IMR-90 (cell line): ENCODE data around the gene PPDPF.

Experiments used
- CEBPB ChIP-seq: IDR thresholded peaks from 2 replicates; pipeline ENCODE4 v1.6.1; 2012; ENCODE audit warnings: low read depth, low read length, improper control_type of control experiment
- MAFK ChIP-seq: IDR thresholded peaks from 2 replicates; pipeline ENCODE4 v1.6.1; 2012; ENCODE audit warnings: low read depth, low read length, improper control_type of control experiment
- MXI1 ChIP-seq: IDR thresholded peaks from 2 replicates; pipeline ENCODE4 v1.6.1; 2012; ENCODE audit warnings: low read depth, mild to moderate bottlenecking, low read length, moderate library complexity, borderline replicate concordance
- POLR2A ChIP-seq: IDR thresholded peaks from 2 replicates; pipeline ENCODE4 v1.6.1; 2012; ENCODE audit warnings: mild to moderate bottlenecking, low read depth, low read length
- RAD21 ChIP-seq: IDR thresholded peaks from 2 replicates; pipeline ENCODE4 v1.6.1; 2012; ENCODE audit warnings: low read length, improper control_type of control experiment
- SMC3 ChIP-seq: fragments of 150-350 bp; IDR thresholded peaks from 2 replicates; pipeline ENCODE4 v1.6.1; 2016; ENCODE audit warnings: low read depth, mild to moderate bottlenecking, antibody characterized with exemption, low read length, moderate library complexity
- TF ChIP-seq, protein P1 (sequence below): conservative IDR thresholded peaks from 2 replicates; pipeline ENCODE4 v1.5.1; 2012; ENCODE audit warnings: mild to moderate bottlenecking, low read depth, low read length, improper control_type of control experiment
- TF ChIP-seq, protein P2 (sequence below): fragments of 150-350 bp; IDR thresholded peaks from 2 replicates; pipeline ENCODE4 v1.6.1; 2017; ENCODE audit warnings: mild to moderate bottlenecking, antibody characterized with exemption, low read length, low read depth
- TF ChIP-seq, protein P3 (sequence below): fragments of 150-350 bp; IDR thresholded peaks from 2 replicates; pipeline ENCODE4 v1.6.1; 2016; ENCODE audit warnings: low read depth, mild to moderate bottlenecking, low read length, moderate library complexity, borderline replicate concordance

DNA sequence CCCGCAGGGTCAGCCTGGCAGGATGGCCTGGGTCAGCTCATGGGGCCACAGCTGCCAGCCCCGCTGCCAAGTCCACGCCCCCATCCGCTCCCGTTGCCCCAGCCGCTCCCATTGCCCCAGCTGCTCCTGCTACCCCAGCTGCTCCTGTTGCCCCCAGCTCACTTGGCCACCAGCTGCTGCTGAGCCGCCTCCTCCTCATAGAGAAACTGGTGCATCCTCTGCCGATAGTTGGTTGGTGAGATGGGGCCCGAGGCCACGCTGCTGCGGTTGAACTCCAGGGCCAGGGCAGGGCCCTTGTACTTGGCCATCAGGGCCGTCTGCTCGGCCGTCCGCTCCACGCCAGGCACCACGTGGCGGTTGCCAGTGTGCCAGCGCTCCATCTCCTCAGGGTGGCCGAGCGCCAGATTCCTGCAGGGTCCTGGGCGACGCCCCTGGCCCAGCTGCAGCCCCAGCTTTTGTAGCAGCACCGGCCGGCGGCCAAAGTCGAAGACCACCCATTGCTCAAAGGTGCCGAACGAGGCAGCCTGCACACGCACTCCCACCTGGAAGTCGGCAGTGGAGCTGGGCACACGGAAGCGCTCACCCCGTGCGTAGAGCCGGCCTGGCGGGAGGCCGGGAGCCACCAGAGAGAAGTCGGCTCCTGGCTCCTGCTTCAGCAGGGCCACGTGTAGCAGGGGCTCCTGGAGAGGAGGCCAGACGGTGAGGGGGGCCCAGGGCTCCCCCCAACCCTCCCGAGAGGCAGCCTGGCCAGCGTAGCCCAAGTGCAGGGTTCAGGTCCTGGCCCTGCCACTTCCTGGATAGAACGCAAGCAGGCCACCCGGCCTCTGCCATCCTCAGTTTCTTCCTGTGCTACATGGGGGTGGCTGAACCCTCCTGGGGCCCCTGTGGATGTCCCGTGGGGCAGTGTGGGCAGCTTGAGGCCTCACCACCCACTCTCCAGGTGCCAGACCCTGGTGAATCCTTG, 48.7 kb downstream of the PPDPF start:
- TF ChIP-seq, protein P1, sequence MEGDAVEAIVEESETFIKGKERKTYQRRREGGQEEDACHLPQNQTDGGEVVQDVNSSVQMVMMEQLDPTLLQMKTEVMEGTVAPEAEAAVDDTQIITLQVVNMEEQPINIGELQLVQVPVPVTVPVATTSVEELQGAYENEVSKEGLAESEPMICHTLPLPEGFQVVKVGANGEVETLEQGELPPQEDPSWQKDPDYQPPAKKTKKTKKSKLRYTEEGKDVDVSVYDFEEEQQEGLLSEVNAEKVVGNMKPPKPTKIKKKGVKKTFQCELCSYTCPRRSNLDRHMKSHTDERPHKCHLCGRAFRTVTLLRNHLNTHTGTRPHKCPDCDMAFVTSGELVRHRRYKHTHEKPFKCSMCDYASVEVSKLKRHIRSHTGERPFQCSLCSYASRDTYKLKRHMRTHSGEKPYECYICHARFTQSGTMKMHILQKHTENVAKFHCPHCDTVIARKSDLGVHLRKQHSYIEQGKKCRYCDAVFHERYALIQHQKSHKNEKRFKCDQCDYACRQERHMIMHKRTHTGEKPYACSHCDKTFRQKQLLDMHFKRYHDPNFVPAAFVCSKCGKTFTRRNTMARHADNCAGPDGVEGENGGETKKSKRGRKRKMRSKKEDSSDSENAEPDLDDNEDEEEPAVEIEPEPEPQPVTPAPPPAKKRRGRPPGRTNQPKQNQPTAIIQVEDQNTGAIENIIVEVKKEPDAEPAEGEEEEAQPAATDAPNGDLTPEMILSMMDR, result no peak
- TF ChIP-seq POLR2A (no peak), MXI1 (no peak), MAFK (no peak), SMC3 (no peak), RAD21 (no peak), CEBPB (no peak)
- TF ChIP-seq, protein P2, sequence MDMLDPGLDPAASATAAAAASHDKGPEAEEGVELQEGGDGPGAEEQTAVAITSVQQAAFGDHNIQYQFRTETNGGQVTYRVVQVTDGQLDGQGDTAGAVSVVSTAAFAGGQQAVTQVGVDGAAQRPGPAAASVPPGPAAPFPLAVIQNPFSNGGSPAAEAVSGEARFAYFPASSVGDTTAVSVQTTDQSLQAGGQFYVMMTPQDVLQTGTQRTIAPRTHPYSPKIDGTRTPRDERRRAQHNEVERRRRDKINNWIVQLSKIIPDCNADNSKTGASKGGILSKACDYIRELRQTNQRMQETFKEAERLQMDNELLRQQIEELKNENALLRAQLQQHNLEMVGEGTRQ, result no peak
- TF ChIP-seq, protein P3, sequence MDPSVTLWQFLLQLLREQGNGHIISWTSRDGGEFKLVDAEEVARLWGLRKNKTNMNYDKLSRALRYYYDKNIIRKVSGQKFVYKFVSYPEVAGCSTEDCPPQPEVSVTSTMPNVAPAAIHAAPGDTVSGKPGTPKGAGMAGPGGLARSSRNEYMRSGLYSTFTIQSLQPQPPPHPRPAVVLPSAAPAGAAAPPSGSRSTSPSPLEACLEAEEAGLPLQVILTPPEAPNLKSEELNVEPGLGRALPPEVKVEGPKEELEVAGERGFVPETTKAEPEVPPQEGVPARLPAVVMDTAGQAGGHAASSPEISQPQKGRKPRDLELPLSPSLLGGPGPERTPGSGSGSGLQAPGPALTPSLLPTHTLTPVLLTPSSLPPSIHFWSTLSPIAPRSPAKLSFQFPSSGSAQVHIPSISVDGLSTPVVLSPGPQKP, result no peak
